Ishikawa (cell line): Measurements from ENCODE around the gene VTI1A.
A peak's percentile ranks its signal among the peaks of the same experiment; 100 is the strongest.

Source experiments
- CEBPB ChIP-seq: IDR thresholded peaks from 2 replicates; pipeline ENCODE4 v1.6.1; 2012
- CREB1 ChIP-seq: IDR thresholded peaks from 2 replicates; pipeline ENCODE4 v1.6.1; 2012; ENCODE audit warnings: low read depth
- EGR1 ChIP-seq: IDR thresholded peaks from 2 replicates; pipeline ENCODE4 v1.6.1; 2012
- EP300 ChIP-seq: IDR thresholded peaks from 2 replicates; pipeline ENCODE4 v1.6.1; 2012; ENCODE audit warnings: borderline replicate concordance
- FOXM1 ChIP-seq: IDR thresholded peaks from 2 replicates; pipeline ENCODE4 v1.6.1; 2012; ENCODE audit warnings: low read depth, borderline replicate concordance
- MAX ChIP-seq: IDR thresholded peaks from 2 replicates; pipeline ENCODE4 v1.6.1; 2012
- NFIC ChIP-seq: IDR thresholded peaks from 2 replicates; pipeline ENCODE4 v1.6.1; 2012
- RAD21 ChIP-seq: IDR thresholded peaks from 2 replicates; pipeline ENCODE4 v1.6.1; 2012; ENCODE audit warnings: low read depth
- TAF1 ChIP-seq: IDR thresholded peaks from 2 replicates; pipeline ENCODE4 v1.6.1; 2012; ENCODE audit warnings: low read depth, mild to moderate bottlenecking
- TCF12 ChIP-seq: IDR thresholded peaks from 2 replicates; pipeline ENCODE4 v1.6.1; 2012; ENCODE audit warnings: low read depth
- TEAD4 ChIP-seq: IDR thresholded peaks from 2 replicates; pipeline ENCODE4 v1.6.1; 2012
- YY1 ChIP-seq: IDR thresholded peaks from 2 replicates; pipeline ENCODE4 v1.6.1; 2012; ENCODE audit warnings: low read depth
- ZBTB7A ChIP-seq: IDR thresholded peaks from 2 replicates; pipeline ENCODE4 v1.6.1; 2012; ENCODE audit warnings: low read depth
- TF ChIP-seq, protein P1 (sequence below): IDR thresholded peaks from 2 replicates; pipeline ENCODE4 v1.6.1; 2012
- TF ChIP-seq, protein P2 (sequence below): IDR thresholded peaks from 2 replicates; pipeline ENCODE4 v1.6.1; 2012; ENCODE audit warnings: low read depth, mild to moderate bottlenecking

The VTI1A gene

GRCh38 chr10:112658465-112658864, 211.4 kb downstream of the VTI1A start:
- no peak for TF ChIP-seq CREB1
- TF ChIP-seq ZBTB7A = no peak
- no peak for TF ChIP-seq TCF12
- TF ChIP-seq, protein P1, sequence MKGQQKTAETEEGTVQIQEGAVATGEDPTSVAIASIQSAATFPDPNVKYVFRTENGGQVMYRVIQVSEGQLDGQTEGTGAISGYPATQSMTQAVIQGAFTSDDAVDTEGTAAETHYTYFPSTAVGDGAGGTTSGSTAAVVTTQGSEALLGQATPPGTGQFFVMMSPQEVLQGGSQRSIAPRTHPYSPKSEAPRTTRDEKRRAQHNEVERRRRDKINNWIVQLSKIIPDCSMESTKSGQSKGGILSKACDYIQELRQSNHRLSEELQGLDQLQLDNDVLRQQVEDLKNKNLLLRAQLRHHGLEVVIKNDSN = no peak
- no peak for TF ChIP-seq EGR1
- no peak for TF ChIP-seq CEBPB
- no peak for TF ChIP-seq EP300
- TF ChIP-seq TEAD4 = no peak
- no peak for TF ChIP-seq RAD21
- no peak for TF ChIP-seq FOXM1
- TF ChIP-seq TAF1 = no peak
- TF ChIP-seq, protein P2, sequence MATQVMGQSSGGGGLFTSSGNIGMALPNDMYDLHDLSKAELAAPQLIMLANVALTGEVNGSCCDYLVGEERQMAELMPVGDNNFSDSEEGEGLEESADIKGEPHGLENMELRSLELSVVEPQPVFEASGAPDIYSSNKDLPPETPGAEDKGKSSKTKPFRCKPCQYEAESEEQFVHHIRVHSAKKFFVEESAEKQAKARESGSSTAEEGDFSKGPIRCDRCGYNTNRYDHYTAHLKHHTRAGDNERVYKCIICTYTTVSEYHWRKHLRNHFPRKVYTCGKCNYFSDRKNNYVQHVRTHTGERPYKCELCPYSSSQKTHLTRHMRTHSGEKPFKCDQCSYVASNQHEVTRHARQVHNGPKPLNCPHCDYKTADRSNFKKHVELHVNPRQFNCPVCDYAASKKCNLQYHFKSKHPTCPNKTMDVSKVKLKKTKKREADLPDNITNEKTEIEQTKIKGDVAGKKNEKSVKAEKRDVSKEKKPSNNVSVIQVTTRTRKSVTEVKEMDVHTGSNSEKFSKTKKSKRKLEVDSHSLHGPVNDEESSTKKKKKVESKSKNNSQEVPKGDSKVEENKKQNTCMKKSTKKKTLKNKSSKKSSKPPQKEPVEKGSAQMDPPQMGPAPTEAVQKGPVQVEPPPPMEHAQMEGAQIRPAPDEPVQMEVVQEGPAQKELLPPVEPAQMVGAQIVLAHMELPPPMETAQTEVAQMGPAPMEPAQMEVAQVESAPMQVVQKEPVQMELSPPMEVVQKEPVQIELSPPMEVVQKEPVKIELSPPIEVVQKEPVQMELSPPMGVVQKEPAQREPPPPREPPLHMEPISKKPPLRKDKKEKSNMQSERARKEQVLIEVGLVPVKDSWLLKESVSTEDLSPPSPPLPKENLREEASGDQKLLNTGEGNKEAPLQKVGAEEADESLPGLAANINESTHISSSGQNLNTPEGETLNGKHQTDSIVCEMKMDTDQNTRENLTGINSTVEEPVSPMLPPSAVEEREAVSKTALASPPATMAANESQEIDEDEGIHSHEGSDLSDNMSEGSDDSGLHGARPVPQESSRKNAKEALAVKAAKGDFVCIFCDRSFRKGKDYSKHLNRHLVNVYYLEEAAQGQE = no peak
- TF ChIP-seq YY1 = no peak
- TF ChIP-seq NFIC = no peak
- no peak for TF ChIP-seq MAX

GRCh38 chr10:112658900-112659638, 212.1 kb downstream of the VTI1A start:
- TF ChIP-seq MAX (no peak), ZBTB7A (no peak), CEBPB (no peak), NFIC (no peak), FOXM1 (no peak), RAD21 (no peak), TCF12 (no peak), EP300 (no peak), YY1 (no peak), TEAD4 (no peak), EGR1 (no peak), CREB1 (no peak), TAF1 (no peak)
- TF ChIP-seq, protein P2 = no peak
- TF ChIP-seq, protein P1 = no peak

- TF ChIP-seq RAD21 (no peak), ZBTB7A (no peak), TEAD4 (peak; percentile 55; the same call in 1 of the 2 replicates), NFIC (peak; percentile 58), CREB1 (no peak), FOXM1 (no peak), TCF12 (no peak), EGR1 (no peak), MAX (no peak), TAF1 (no peak), EP300 (peak; percentile 54; the same call in 1 of the 2 replicates), YY1 (no peak), CEBPB (no peak)
- TF ChIP-seq, protein P2 = no peak
- TF ChIP-seq, protein P1 = no peak
Measured at GRCh38 chr10:112663234-112664125, 216.5 kb downstream of the VTI1A start.
